Measurements from ENCODE around the gene SEMA5A.

SEMA5A gene

GRCh38 chr5:9009931-9010651 lies 535.8 kb downstream of the SEMA5A start:
- POLR2A ChIA-PET, result no interaction called here
- CTCF ChIA-PET, result no interaction called here
- H3K36me3 ChIP-seq (ENCODE audit: control insufficient read depth in 2 of 2, insufficient read depth in 1 of 2, low read length in 2 of 2), result no peaks in the 10 kb centered on the region

GRCh38 chr5:8997542-8998070 lies 548.3 kb downstream of the SEMA5A start:
- Histone ChIP-seq H3K4me1 (ENCODE audit: control insufficient read depth, insufficient read depth, low read length) (no peaks in the 10 kb centered on the region), H3K36me3 (ENCODE audit: control insufficient read depth in 2 of 2, insufficient read depth in 1 of 2, low read length in 2 of 2) (no peaks in the 10 kb centered on the region), H3K9me3 (ENCODE audit: control insufficient read depth, insufficient read depth, low read depth, low read length) (no peaks in the 10 kb centered on the region), H3K27ac (ENCODE audit: extremely low read depth, low read depth, low read length) (no peak overlapping the region), H3K4me3 (ENCODE audit: low read depth, low read length) (no peak overlapping the region)
- ChIA-PET CTCF (no interaction called here), POLR2A (no interaction called here)
- no peak for TF ChIP-seq SP3 (tag by site-specific recombination; IDR thresholded peaks at IDR 0.05)
- no peak for TF ChIP-seq ZNF521 (tag by site-specific recombination; IDR thresholded peaks at IDR 0.05)
- TF ChIP-seq ZNF623 (tag by site-specific recombination; IDR thresholded peaks at IDR 0.05), result no peak
- no peak for TF ChIP-seq ZNF114 (tag by site-specific recombination; IDR thresholded peaks at IDR 0.05)
- TF ChIP-seq KLF16 (tag by site-specific recombination; IDR thresholded peaks at IDR 0.05), result no peak
- no peak for TF ChIP-seq ZNF335 (tag by site-specific recombination; conservative IDR thresholded peaks at IDR 0.05)
- no peak for TF ChIP-seq ZNF488 (tag by site-specific recombination; IDR thresholded peaks at IDR 0.05)
- TF ChIP-seq ZIC2 (tag by site-specific recombination; IDR thresholded peaks at IDR 0.05), result no peak
- no peak for TF ChIP-seq ZNF555 (tag by site-specific recombination; conservative IDR thresholded peaks at IDR 0.05)
- TF ChIP-seq SP2 (tag by site-specific recombination; IDR thresholded peaks at IDR 0.05), result no peak
- TF ChIP-seq SCRT2 (tag by site-specific recombination; IDR thresholded peaks at IDR 0.05), result no peak
- TF ChIP-seq ZNF677 (tag by site-specific recombination; IDR thresholded peaks at IDR 0.05), result no peak
- TF ChIP-seq ZNF146 (tag by site-specific recombination; IDR thresholded peaks at IDR 0.05), result no peak
- TF ChIP-seq ZFHX2 (tag by site-specific recombination; conservative IDR thresholded peaks at IDR 0.05), result no peak
- TF ChIP-seq, protein P1, sequence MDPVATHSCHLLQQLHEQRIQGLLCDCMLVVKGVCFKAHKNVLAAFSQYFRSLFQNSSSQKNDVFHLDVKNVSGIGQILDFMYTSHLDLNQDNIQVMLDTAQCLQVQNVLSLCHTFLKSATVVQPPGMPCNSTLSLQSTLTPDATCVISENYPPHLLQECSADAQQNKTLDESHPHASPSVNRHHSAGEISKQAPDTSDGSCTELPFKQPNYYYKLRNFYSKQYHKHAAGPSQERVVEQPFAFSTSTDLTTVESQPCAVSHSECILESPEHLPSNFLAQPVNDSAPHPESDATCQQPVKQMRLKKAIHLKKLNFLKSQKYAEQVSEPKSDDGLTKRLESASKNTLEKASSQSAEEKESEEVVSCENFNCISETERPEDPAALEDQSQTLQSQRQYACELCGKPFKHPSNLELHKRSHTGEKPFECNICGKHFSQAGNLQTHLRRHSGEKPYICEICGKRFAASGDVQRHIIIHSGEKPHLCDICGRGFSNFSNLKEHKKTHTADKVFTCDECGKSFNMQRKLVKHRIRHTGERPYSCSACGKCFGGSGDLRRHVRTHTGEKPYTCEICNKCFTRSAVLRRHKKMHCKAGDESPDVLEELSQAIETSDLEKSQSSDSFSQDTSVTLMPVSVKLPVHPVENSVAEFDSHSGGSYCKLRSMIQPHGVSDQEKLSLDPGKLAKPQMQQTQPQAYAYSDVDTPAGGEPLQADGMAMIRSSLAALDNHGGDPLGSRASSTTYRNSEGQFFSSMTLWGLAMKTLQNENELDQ (tag by site-specific recombination; IDR thresholded peaks at IDR 0.05; ENCODE audit: low read depth), result no peak
- no peak for TF ChIP-seq ZSCAN5A (tag by site-specific recombination; IDR thresholded peaks at IDR 0.05)
- TF ChIP-seq ZNF37A (tag by site-specific recombination; IDR thresholded peaks at IDR 0.05), result no peak

More at GRCh38 chr5:9009931-9010651, 535.8 kb downstream of the SEMA5A start:
- Histone ChIP-seq H3K4me1 (ENCODE audit: control insufficient read depth, insufficient read depth, low read length) (no peaks in the 10 kb centered on the region), H3K4me3 (ENCODE audit: low read depth, low read length) (no peak overlapping the region), H3K27ac (ENCODE audit: extremely low read depth, low read depth, low read length) (no peak overlapping the region), H3K9me3 (ENCODE audit: control insufficient read depth, insufficient read depth, low read depth, low read length) (no peaks in the 10 kb centered on the region)
- no peak for TF ChIP-seq ZNF791 (tag by site-specific recombination; IDR thresholded peaks at IDR 0.05)

DNA sequence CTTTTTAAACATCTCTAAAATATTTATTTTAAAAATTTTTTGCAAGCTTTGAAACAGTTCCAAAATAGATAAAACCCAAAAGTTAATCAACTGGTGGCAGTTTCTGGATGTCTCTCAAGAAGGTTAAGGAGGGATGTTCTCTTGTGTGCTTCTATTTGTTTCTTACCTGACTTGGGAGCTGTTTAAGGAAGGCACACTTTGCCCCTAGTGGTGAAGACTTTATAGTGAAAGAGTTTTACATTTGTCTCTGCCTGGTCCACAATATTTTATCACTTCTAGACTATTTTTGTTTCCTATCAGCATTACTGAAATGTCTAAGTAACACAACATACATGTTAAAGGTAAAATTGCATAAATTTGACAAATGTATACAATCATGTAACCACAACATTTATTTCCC lies 552.8 kb downstream of the SEMA5A start:
- CTCF ChIA-PET, result interaction anchor here (0.6 to 1.3 kb wide), 7 partner anchors 9 to 1258 kb away, joined by 3 to 5 read pairs (median 3); no protein-coding TSS in a partner anchor
- no peaks in the 10 kb centered on the region for H3K9me3 ChIP-seq (ENCODE audit: control insufficient read depth, insufficient read depth, low read depth, low read length)
- POLR2A ChIA-PET, result no interaction called here
- H3K36me3 ChIP-seq (ENCODE audit: control insufficient read depth in 2 of 2, insufficient read depth in 1 of 2, low read length in 2 of 2), result no peaks in the 10 kb centered on the region
- H3K27ac ChIP-seq (ENCODE audit: extremely low read depth, low read depth, low read length), result no peak overlapping the region
- H3K4me1 ChIP-seq (ENCODE audit: control insufficient read depth, insufficient read depth, low read length), result no peaks in the 10 kb centered on the region
- no peak overlapping the region for H3K4me3 ChIP-seq (ENCODE audit: low read depth, low read length)
- TF ChIP-seq, protein P2, sequence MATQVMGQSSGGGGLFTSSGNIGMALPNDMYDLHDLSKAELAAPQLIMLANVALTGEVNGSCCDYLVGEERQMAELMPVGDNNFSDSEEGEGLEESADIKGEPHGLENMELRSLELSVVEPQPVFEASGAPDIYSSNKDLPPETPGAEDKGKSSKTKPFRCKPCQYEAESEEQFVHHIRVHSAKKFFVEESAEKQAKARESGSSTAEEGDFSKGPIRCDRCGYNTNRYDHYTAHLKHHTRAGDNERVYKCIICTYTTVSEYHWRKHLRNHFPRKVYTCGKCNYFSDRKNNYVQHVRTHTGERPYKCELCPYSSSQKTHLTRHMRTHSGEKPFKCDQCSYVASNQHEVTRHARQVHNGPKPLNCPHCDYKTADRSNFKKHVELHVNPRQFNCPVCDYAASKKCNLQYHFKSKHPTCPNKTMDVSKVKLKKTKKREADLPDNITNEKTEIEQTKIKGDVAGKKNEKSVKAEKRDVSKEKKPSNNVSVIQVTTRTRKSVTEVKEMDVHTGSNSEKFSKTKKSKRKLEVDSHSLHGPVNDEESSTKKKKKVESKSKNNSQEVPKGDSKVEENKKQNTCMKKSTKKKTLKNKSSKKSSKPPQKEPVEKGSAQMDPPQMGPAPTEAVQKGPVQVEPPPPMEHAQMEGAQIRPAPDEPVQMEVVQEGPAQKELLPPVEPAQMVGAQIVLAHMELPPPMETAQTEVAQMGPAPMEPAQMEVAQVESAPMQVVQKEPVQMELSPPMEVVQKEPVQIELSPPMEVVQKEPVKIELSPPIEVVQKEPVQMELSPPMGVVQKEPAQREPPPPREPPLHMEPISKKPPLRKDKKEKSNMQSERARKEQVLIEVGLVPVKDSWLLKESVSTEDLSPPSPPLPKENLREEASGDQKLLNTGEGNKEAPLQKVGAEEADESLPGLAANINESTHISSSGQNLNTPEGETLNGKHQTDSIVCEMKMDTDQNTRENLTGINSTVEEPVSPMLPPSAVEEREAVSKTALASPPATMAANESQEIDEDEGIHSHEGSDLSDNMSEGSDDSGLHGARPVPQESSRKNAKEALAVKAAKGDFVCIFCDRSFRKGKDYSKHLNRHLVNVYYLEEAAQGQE (tag by site-specific recombination; IDR thresholded peaks at IDR 0.05), result no peak
- no peak for TF ChIP-seq HIC1 (tag by site-specific recombination; IDR thresholded peaks at IDR 0.05)
- TF ChIP-seq ZNF571 (tag by site-specific recombination; IDR thresholded peaks at IDR 0.05), result no peak
- TF ChIP-seq ZNF239 (tag by site-specific recombination; IDR thresholded peaks at IDR 0.05), result no peak
